ENCODE data around the gene HTRA1.

GRCh38 chr10:122549636-122550035 is 88.3 kb downstream of the HTRA1 start:
- TF ChIP-seq CTCF (IDR thresholded peaks at IDR 0.05), result no peak
- TF ChIP-seq EZH2 (IDR thresholded peaks at IDR 0.05), result no peak

All from neural progenitor cell (in vitro differentiated cells).